ENCODE data around the gene ERC2. TPM values are rescaled to one million over a fixed set of nuclear protein-coding genes. Genes with fewer than 3 reads are reported as not detected.
A peak's percentile ranks its signal among the peaks of the same experiment; 100 is the strongest.

The ERC2 gene
- total RNA-seq, 1 donor from 2014 or later, result 0.65 TPM

- H3K36me3 Mint-ChIP-seq (ENCODE audit: low read depth), result peaks cover 2% of the 10 kb centered on the region
- no peak for DNase-seq (ENCODE audit: low spot score)
- H3K4me3 Mint-ChIP-seq (ENCODE audit: unreplicated experiment), result no peak overlapping the region
- peaks cover 2% of the 10 kb centered on the region for H3K27me3 Mint-ChIP-seq (ENCODE audit: low read depth)
- no peak overlapping the region for H3K27ac Mint-ChIP-seq (ENCODE audit: unreplicated experiment)
- H3K4me1 Mint-ChIP-seq (ENCODE audit: low read depth), result no peaks in the 10 kb centered on the region
- peaks cover 5% of the 10 kb centered on the region for H3K9me3 Mint-ChIP-seq (ENCODE audit: low read depth)
- no peak for TF ChIP-seq CTCF (IDR thresholded peaks at IDR 0.05)
Measured at GRCh38 chr3:56183529-56183928, 284.7 kb downstream of the ERC2 start.

GRCh38 chr3:56180433-56180832 lies 287.8 kb downstream of the ERC2 start:
- Mint-ChIP-seq H3K27me3 (ENCODE audit: low read depth) (no peaks in the 10 kb centered on the region), H3K27ac (ENCODE audit: unreplicated experiment) (no peak overlapping the region), H3K36me3 (ENCODE audit: low read depth) (no peaks in the 10 kb centered on the region), H3K9me3 (ENCODE audit: low read depth) (peaks cover 5% of the 10 kb centered on the region), H3K4me3 (ENCODE audit: unreplicated experiment) (no peak overlapping the region), H3K4me1 (ENCODE audit: low read depth) (no peaks in the 10 kb centered on the region)
- no peak for TF ChIP-seq CTCF (IDR thresholded peaks at IDR 0.05)
- no peak for DNase-seq (ENCODE audit: low spot score)

- H3K9me3 Mint-ChIP-seq (ENCODE audit: low read depth), result no peaks in the 10 kb centered on the region
- peaks cover 2% of the 10 kb centered on the region for H3K27me3 Mint-ChIP-seq (ENCODE audit: low read depth)
- H3K4me3 Mint-ChIP-seq (ENCODE audit: unreplicated experiment), result no peak overlapping the region
- no peaks in the 10 kb centered on the region for H3K4me1 Mint-ChIP-seq (ENCODE audit: low read depth)
- TF ChIP-seq CTCF (IDR thresholded peaks at IDR 0.05), result no peak
- H3K27ac Mint-ChIP-seq (ENCODE audit: unreplicated experiment), result no peak overlapping the region
- H3K36me3 Mint-ChIP-seq (ENCODE audit: low read depth), result no peaks in the 10 kb centered on the region
- DNase-seq (ENCODE audit: low spot score), result no peak
Measured at GRCh38 chr3:56173601-56174000, 294.7 kb downstream of the ERC2 start.

- Mint-ChIP-seq H3K9me3 (ENCODE audit: low read depth) (peaks cover 26% of the 10 kb centered on the region), H3K4me3 (ENCODE audit: unreplicated experiment) (no peak overlapping the region), H3K27ac (ENCODE audit: unreplicated experiment) (no peak overlapping the region), H3K36me3 (ENCODE audit: low read depth) (peaks cover 12% of the 10 kb centered on the region), H3K27me3 (ENCODE audit: low read depth) (no peaks in the 10 kb centered on the region), H3K4me1 (ENCODE audit: low read depth) (no peaks in the 10 kb centered on the region)
- DNase-seq (ENCODE audit: low spot score), result no peak
- no peak for TF ChIP-seq CTCF (IDR thresholded peaks at IDR 0.05)
Measured at GRCh38 chr3:56164436-56164835, 303.8 kb downstream of the ERC2 start.

GRCh38 chr3:56157693-56158362 lies 310.4 kb downstream of the ERC2 start:
- peaks cover 15% of the 10 kb centered on the region for H3K4me1 Mint-ChIP-seq (ENCODE audit: low read depth)
- H3K27ac Mint-ChIP-seq (ENCODE audit: unreplicated experiment), result peak overlapping the region; percentile 49
- DNase-seq (ENCODE audit: low spot score), result no peak

More at GRCh38 chr3:56157693-56158362, 310.4 kb downstream of the ERC2 start:
- no peak overlapping the region for H3K4me3 Mint-ChIP-seq (ENCODE audit: unreplicated experiment)
- H3K36me3 Mint-ChIP-seq (ENCODE audit: low read depth), result peaks cover 9% of the 10 kb centered on the region
- peaks cover 19% of the 10 kb centered on the region for H3K9me3 Mint-ChIP-seq (ENCODE audit: low read depth)
- TF ChIP-seq CTCF (IDR thresholded peaks at IDR 0.05), result no peak
- no peaks in the 10 kb centered on the region for H3K27me3 Mint-ChIP-seq (ENCODE audit: low read depth)

Measured in chondrocyte (in vitro differentiated cells).